Fibroblast of pulmonary artery (primary cell): ENCODE measurements around the gene TIMM44.
A peak's percentile ranks its signal among the peaks of the same experiment; 100 is the strongest.

Experiments
- DNase-seq: peaks from one replicate; pipeline ENCODE4 v3.0.0-alpha.2; 2010; ENCODE audit warnings: low read depth
- H3K4me3 ChIP-seq: replicated peaks from 2 replicates; pipeline ENCODE4 v1.5.1; 2011; ENCODE audit warnings: low read depth, mild to moderate bottlenecking, control low read depth, low read length, moderate library complexity
- TF ChIP-seq, protein P1 (sequence below): IDR thresholded peaks from 2 replicates; pipeline ENCODE4 v1.5.1; 2011; ENCODE audit warnings: mild to moderate bottlenecking, control low read depth, low read length, inconsistent platforms; ENCODE audit errors: missing control alignments

TIMM44 gene

DNA sequence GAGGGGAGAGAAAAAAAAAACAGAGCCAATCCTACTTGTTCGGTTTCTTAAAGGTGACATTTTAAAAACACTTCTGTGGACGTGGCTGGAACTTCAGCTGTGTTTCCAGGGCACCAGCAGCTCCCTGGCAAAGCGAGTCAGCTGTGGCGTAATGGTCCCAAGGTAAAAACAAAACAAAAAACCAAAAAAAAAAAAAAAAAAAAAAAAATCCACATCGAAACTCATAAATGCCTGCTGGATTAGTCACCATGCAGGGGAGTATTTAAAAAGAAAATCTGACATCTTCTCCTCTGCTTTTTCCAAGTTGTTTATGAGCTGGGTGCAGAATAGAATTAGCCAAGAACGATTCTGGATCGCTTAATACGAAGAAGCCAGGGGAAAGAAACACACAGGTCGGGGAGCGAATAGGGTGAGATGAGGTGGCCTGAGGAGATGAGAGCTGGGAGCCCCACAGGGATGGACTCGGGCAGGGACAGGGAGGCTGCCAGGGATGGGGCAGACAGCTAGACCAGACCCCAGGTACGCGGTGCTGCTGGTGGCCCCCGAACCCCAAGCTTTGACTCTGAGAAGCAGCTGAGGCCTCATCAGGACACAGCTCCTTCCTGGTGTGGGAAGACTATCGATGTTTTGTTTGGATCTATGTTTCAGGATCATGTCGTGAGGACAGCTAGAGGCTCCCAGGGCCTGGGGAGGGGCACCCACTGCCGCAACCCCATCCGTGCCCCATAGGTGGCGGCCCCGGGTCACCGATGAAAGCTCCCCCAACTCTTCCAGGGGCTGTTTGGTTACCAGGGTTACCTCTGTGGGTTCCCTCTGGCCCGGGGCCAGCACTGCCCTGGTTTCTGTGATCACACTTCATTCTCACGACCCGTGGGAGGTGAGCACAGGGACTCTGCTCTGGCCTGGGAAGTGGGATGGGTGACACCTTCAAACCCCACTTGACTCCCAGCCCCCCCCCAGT, 14.4 kb downstream of the TIMM44 start:
- TF ChIP-seq, protein P1, sequence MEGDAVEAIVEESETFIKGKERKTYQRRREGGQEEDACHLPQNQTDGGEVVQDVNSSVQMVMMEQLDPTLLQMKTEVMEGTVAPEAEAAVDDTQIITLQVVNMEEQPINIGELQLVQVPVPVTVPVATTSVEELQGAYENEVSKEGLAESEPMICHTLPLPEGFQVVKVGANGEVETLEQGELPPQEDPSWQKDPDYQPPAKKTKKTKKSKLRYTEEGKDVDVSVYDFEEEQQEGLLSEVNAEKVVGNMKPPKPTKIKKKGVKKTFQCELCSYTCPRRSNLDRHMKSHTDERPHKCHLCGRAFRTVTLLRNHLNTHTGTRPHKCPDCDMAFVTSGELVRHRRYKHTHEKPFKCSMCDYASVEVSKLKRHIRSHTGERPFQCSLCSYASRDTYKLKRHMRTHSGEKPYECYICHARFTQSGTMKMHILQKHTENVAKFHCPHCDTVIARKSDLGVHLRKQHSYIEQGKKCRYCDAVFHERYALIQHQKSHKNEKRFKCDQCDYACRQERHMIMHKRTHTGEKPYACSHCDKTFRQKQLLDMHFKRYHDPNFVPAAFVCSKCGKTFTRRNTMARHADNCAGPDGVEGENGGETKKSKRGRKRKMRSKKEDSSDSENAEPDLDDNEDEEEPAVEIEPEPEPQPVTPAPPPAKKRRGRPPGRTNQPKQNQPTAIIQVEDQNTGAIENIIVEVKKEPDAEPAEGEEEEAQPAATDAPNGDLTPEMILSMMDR: peak; percentile 42
- DNase-seq: peak; percentile 92
- H3K4me3 ChIP-seq: peak overlapping the region; percentile 5

DNA sequence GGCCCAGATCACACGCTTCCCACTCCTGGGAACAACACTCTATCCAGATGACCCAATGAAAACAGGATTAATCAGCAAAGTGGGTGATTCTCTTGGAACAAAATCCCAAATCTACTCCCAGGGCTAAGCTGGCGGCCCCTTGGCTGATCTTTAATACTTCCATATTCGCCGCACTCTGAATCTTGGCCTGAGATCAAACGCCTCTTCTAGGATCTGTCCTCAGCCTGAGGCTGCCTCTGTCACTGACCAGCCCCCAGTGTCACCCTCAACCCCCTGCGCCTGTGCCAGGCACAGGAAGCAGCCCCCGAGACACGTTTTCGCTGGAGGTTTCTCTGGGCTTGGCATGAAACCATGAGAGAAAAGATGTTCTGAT, 15.1 kb downstream of the TIMM44 start:
- TF ChIP-seq, protein P1: no peak
- H3K4me3 ChIP-seq: no peak overlapping the region

DNA sequence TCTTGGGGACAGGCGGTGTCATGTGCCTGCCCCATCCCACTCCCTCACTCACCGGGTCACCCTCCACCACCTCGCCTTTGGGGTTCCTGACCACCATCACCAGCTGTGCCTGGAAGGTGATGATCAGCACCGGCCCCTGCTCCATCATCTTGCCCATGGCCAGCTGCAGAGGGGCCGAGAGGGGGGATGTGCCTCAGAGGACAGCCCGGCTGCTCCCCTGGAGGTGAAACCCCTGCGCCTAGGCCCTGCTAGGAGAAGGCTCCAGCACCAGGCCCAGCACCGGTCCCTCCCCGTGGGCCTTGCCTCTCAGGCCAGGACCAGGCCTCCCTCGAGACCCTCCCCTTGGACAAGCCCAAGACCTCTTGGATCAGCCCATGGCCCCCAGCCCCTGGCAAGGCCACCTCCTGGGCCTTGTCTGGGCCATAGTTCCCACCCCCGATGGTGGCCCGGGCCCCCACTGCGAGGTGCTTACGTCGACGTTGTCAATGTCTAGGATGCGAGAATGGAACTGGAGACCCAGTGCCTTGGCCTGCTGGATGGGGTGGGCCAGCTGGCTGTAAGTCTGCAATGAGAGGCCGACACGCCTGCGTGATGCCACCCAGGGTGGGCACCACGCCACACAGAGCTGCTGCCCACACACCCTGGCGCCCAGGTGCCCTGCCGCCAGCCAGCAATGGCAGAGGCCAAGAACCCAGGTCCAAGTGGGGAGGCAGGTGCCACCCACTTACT, 15.7 kb downstream of the TIMM44 start:
- H3K4me3 ChIP-seq: no peak overlapping the region
- TF ChIP-seq, protein P1: no peak
- no peak for DNase-seq

More for the DNA sequence above, 15.1 kb downstream of the TIMM44 start:
- DNase-seq: no peak

DNA sequence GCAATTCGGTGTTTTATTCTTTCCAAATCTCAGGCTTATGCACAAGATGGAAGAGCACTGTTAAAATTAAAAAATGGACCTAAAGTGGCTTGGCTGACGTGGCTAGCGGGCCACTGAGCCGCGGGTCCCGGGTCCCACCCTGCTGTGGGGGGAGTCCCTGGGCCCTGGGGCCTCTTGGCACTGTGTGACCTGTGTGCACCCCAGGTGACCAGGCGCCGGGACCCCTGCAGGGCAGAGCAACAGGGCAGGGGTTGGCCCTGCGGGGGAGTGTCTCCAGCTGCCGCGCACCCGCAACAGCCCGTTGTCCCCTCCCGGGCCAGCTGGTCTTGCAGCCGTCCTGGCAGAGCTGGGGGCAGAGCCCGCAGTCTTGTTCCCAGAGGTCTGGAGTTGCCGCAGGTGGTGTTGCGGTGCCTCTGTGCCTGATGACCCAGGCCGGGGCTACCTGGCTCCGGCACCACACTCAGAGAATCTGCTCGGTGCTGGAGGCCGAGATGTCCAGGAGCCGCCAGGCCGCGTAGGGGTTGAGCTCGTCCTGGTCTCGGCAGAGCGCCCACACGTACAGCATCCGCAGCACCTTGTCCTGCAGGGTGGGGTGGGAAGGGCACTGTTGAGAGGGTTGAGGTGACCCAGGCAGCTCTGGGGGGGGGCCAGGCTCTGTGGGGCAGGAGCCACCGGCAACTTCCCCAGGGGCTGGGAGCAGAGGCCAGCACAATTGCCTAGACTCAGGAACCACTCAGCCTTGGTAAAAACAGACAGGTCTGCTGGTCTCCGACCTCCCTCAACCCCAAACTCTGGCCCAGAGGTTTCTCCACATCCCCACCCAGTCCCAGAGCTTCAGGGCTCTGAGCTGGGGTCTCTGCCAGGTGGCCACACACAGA, 16.5 kb downstream of the TIMM44 start:
- no peak overlapping the region for H3K4me3 ChIP-seq
- no peak for DNase-seq
- TF ChIP-seq, protein P1: no peak

DNA sequence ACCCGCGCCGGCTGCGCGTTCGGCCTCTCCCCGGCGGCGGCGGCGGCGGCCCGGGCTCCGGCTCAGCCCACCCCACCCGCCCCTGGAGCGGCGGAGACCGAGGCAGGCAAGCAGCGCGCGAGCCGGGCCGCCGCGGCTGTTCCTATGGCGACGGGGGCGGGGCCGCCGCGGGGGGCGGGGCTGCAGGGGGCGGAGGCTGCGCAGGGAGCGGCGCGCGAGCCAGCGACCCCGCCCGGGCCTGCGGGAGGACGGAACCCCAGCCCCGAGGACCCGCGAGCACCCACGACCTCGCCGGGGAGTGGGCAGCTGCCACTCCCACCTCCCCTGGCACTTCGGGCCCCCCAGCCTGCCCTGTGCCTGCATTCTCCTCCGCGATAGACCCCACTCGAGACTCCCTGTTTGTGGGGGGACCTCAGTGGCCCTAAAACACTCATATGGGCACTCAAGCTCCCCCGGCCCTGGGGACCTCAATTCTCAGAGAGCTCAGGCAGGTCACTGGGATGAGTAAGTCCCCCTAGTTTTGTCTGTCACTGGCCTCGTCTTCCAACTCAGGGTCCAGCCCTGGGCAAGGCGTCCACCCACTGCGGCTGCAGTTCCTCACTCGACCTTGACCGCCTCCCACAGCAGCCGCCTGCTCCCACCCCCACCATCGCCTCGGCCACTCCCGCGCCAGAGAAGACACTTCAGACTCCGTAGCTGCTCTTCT, 17.3 kb downstream of the TIMM44 start, which contains the start of gene CTXN1:
Gene CTXN1 (minus strand): TSS at position 115 of the 706 bp plus-strand sequence. CDS start 597 bp downstream, outside the sequence.
- peak within 1 kb of the TSS; percentile 42 for H3K4me3 ChIP-seq

More for the DNA sequence above, 17.3 kb downstream of the TIMM44 start, which contains the start of gene CTXN1:
- DNase-seq: peak; percentile 51
- TF ChIP-seq, protein P1: no peak
